HL-60 (cell line): ENCODE results near the gene DPYD.

Experiments
- DNase-seq, 2 experiments: peaks; one replicate each; pipeline ENCODE4 v3.0.0-alpha.2; 2010 to 2020; ENCODE audit warnings: low read depth in 1 of 2, low spot score in 1 of 2
- H3K27ac ChIP-seq: fragments of 250-450 bp; sonication (Bioruptor Pico); replicated peaks from 2 replicates; pipeline ENCODE4 v1.5.1; 2020; ENCODE audit warnings: mild to moderate bottlenecking, moderate library complexity
- H3K27me3 ChIP-seq: fragments of 250-450 bp; sonication (Bioruptor Pico); 2 replicates; pipeline ENCODE4 v1.5.1; 2021; ENCODE audit warnings: mild to moderate bottlenecking, moderate library complexity; ENCODE audit not compliant: insufficient read depth, poor library complexity, severe bottlenecking
- H3K4me3 ChIP-seq: replicated peaks from 2 replicates; pipeline ENCODE4 v1.5.1; 2011; ENCODE audit warnings: mild to moderate bottlenecking, control low read depth, low read length; ENCODE audit not compliant: insufficient read depth
- CTCF ChIP-seq: IDR thresholded peaks from one replicate; pipeline ENCODE4 v1.5.1; 2011; ENCODE audit warnings: low read length, control low read depth, inconsistent platforms; ENCODE audit not compliant: insufficient read depth
- GABPA ChIP-seq: IDR thresholded peaks from 2 replicates; pipeline ENCODE4 v1.6.1; 2012; ENCODE audit warnings: low read depth
- POLR2AphosphoS5 ChIP-seq: IDR thresholded peaks from 2 replicates; pipeline ENCODE4 v1.6.1; 2012; ENCODE audit warnings: low read depth
- REST ChIP-seq: IDR thresholded peaks from 2 replicates; pipeline ENCODE4 v1.6.1; 2012; ENCODE audit warnings: low read depth; ENCODE audit not compliant: insufficient replicate concordance
- SPI1 ChIP-seq: IDR thresholded peaks from 2 replicates; pipeline ENCODE4 v1.6.1; 2012; ENCODE audit warnings: low read depth, mild to moderate bottlenecking, borderline replicate concordance

Gene DPYD

GRCh38 chr1:97943354-97943753, 22.5 kb upstream of the DPYD start:
- TF ChIP-seq POLR2AphosphoS5 (no peak), GABPA (no peak), REST (no peak), CTCF (no peak), SPI1 (no peak)
- H3K4me3 ChIP-seq = no peak overlapping the region
- DNase-seq = no peak

GRCh38 chr1:97942161-97943123, 21.6 kb upstream of the DPYD start:
- DNase-seq = no peak
- H3K27ac ChIP-seq = no peak overlapping the region
- H3K27me3 ChIP-seq = no peaks in the 10 kb centered on the region
- H3K4me3 ChIP-seq = no peak overlapping the region
- no peak for TF ChIP-seq POLR2AphosphoS5
- no peak for TF ChIP-seq REST
- TF ChIP-seq CTCF = no peak
- TF ChIP-seq SPI1 = no peak
- no peak for TF ChIP-seq GABPA

More at GRCh38 chr1:97943354-97943753, 22.5 kb upstream of the DPYD start:
- Histone ChIP-seq H3K27me3 (no peaks in the 10 kb centered on the region), H3K27ac (no peak overlapping the region)

GRCh38 chr1:97938285-97938642, 17.4 kb upstream of the DPYD start:
- no peak for DNase-seq
- Histone ChIP-seq H3K27ac (no peak overlapping the region), H3K4me3 (no peak overlapping the region), H3K27me3 (no peaks in the 10 kb centered on the region)
- TF ChIP-seq GABPA (no peak), REST (no peak), POLR2AphosphoS5 (no peak), CTCF (no peak), SPI1 (no peak)
